CD4-positive, alpha-beta T cell treated with Interleukin-4 for 4 hours (primary cell): Measurements from ENCODE around the gene ARAP2.

Experiments used
- DNase-seq: peaks from one replicate; pipeline ENCODE4 v3.0.0-alpha.2; 2020

The ARAP2 gene

GRCh38 chr4:36255577-36255976 is 11.3 kb upstream of the ARAP2 start:
- peak; percentile 92 for DNase-seq

DNA sequence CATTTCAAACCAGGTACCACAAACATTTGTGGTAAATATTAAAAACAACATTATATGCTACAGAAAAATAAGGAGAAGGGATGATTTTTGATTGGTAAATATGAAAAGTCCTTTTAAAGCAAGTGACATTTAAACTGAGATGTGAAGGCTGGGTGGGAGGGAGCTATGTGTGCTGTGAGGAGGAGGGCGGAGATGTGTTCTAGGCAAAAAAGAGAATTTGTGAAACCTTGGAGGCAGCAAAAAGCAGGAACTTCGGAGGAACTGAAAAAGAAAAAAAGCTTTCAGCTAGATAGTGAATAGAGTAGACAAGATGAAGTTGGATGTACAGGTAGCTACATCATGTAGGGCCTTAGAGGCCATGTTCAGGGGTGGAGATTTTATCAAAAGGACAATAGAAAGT is 10.1 kb upstream of the ARAP2 start:
- DNase-seq: no peak

DNA sequence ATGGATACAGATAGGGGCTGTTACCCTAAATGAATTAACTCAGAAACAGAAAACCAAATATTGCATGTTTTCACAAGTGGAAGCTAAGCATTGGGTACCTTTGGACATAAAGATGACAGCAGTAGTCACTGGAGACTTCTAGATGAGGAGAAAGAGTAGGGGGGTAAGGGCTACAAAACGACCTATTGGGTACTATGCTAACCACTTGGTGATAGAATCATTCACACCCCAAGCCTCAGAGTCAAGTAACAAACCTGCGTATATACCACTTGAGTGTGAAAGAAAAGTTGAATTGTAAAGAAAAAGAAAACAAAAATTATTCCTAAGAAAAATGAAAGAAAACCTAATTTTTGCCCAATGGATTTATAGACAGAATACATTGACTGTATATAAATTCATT is 7.7 kb upstream of the ARAP2 start:
- peak; percentile 29 for DNase-seq

- no peak for DNase-seq
These were observed 5.3 kb upstream of the ARAP2 start for GRCh38 chr4:36249610-36250009.

DNA sequence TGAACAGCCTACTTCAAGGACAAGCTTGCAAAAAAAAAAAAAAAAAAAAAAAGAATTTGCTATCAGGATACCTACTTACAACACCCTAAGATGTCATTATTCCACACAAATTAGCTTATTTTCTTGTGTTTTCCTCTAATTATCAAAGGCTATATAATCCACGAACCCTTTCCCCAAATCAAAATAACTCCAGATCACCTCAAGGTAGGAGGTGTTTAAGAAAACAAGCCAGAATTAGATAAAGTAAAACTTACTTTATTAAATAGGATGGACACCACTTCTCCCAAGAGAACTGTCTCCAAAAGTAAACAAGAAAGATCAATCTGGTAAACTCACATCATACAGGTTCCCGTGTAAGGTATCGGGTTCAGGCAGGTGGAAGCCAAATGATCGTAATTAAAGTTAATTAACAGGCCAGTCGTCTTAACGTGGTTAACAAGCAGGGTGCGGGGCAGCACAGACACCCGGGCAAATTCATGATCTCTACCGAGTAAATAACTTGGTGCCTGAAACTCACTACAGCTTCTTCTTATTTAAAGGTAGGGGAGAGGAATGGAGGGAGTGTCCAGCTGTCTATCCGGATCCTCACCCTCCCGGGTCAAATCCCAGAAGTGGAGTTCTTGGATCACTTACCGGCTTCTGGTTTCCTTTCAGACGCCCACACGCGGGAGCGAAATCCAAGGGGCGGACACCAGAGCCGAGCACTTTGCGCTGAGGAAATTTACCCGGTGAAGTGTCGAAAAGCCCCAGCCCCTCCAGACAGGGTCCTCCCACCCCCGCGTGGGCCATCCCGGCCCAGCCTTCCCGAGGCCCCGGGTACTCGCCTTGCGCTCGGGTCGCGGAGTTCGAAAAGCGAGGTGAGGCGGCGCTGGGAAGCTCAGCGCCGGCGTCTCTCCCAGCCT is 708 bp downstream of the ARAP2 start:
- DNase-seq: peak; percentile 43

GRCh38 chr4:36242629-36243354 is 1.5 kb downstream of the ARAP2 start:
- DNase-seq: no peak

DNA sequence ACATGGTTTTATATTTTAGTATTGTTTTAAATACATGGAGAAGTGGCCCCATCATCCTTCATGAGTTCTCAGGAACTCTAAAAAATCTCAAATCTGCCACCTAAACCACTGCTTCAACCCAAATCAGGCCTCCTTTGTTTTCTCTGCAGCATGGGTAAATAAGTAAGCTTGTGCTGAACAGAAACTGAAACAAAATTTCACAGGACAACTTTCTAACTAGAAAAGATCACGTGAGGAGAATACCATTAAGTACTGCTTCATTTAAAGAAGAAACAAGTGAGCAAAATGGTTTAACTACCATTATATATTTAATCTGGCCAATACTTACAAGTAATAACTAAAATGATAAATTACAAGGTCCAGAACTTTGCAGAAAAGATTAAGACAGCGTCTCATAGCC is 2.5 kb downstream of the ARAP2 start:
- peak; percentile 81 for DNase-seq

DNA sequence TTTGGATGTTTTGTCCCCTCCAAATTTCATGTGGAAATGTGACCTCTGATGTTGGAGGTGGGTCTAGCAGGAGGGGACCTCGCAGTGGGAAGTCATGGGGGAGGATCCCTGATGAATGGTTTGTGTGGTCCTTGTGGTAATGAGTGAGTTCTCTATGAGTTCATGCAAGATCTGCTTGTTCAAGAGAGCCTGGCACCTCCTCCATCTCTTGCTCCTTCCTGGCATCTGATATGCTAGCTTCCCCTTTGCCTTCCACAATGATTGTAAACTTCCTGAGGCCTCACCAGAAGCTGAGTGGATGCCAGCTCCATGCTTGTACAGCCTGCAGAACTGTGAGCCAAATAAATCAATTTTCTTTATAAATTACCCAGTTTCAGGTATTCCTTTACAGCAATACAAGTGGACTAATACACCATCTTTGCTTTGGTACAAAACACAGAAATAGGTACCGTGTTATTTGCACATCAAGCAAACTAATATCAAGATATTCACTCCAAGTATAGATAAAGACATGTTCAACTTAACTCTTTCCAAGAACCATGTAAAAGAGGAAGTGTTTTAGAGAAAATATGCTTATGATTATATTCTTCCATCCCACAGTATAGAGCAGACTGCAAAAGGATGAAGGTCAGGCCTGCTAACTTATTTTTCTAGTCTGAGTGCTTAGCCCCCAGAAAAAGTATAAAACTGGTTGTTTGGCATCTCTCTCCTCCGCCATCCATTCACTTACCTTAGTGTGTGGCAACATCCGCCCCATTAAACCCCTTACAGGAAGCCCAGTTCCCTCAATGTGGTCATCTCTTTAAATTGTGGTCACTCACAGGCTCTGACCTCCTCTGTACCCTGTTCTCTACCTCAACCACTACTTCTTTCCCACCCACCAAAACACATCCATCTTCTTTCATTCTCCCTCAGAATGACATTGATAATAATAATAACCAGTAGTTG is 6.7 kb downstream of the ARAP2 start:
- no peak for DNase-seq

DNA sequence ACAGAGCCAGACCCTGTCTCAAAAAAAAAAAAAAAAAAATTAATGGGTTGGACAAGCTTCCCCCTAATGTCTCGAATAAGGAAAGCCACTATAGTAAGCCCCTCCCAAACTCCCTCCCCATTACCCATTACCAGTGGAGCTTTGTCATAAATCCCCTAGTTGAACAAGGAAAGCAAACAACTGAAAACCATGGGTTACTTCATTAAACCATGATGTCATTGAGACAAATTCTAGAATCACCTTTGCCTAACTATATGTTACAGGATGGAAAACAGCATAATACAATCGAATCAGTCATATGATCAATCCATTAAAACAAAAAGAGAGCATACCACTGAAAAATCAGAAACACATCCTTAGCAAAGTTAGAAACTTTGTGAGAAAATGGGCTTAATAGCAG is 8.2 kb downstream of the ARAP2 start:
- no peak for DNase-seq

GRCh38 chr4:36235306-36235705 is 9.0 kb downstream of the ARAP2 start:
- no peak for DNase-seq

- DNase-seq: no peak
These were observed 10.6 kb downstream of the ARAP2 start for GRCh38 chr4:36233567-36234266.

DNA sequence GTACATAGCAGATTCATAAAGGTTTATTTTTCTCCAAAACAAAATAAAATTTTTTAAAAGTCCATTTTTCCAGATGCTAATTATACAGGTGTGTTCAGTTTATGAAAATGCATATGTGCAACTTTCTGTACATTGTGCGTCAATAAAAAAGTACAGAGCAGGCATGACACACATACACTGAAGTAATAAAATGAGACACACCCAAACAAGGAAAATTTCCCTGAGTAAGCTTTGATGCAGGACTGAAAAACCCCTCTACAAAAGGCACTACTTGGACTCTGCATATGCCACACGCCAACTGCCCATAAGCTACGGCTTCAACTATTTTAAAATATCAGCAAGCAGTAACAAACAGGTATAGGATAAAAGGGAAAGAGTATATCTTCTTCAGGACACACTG is 13.8 kb downstream of the ARAP2 start:
- no peak for DNase-seq

DNA sequence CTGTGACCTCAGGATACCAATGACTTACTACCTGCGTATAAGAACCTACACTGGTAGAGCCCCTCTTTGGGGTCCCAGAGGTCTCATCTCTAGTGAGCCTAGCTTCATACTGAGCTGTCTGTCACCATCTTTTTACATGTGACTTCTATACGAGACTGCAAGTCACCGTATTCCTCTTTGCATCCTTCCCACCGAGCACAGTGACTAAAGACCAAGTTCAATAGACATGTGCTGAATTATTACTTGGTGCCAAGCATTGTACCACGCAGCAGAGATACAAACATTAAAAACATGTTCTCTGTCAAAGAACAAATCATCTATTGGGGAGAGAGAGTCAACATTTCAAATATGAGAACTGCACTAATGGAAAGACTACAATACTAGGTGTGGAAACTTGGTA is 16.4 kb downstream of the ARAP2 start:
- no peak for DNase-seq

DNA sequence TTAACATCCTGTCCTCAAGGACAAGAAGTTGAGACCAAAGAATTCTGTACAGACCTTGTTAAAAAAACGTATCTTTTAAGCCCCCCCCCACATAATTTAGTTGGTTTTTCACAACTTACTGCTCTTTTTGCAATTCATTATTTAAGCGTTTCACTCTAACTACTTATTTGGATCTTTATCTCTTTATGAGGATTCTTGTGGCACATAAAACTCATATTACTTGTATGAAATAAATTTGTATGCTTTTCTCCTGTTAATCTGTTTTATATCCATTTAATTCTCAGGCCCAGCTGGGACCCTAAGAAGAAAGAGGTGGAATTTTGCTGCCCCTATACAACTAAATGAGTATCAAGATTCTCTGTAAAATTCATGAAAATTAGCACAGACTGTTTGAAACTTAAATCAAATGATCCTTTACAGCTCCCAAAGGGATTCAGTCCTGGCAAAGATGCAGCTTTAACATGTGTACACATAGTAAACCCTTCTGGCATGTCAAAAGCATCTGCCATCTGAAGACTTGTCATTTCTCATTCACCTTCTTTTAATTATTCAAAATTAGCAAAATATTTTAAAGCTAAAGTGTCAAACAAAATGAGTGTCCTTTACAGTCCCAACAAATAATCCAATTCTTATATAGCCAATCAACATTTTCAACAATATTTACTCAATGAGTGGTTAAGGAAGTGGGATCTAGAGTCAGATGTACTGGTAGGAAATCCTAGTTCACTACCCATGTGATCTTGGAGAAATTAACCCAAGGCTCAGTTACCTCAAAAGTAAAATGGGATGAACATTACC is 17.7 kb downstream of the ARAP2 start:
- no peak for DNase-seq

DNA sequence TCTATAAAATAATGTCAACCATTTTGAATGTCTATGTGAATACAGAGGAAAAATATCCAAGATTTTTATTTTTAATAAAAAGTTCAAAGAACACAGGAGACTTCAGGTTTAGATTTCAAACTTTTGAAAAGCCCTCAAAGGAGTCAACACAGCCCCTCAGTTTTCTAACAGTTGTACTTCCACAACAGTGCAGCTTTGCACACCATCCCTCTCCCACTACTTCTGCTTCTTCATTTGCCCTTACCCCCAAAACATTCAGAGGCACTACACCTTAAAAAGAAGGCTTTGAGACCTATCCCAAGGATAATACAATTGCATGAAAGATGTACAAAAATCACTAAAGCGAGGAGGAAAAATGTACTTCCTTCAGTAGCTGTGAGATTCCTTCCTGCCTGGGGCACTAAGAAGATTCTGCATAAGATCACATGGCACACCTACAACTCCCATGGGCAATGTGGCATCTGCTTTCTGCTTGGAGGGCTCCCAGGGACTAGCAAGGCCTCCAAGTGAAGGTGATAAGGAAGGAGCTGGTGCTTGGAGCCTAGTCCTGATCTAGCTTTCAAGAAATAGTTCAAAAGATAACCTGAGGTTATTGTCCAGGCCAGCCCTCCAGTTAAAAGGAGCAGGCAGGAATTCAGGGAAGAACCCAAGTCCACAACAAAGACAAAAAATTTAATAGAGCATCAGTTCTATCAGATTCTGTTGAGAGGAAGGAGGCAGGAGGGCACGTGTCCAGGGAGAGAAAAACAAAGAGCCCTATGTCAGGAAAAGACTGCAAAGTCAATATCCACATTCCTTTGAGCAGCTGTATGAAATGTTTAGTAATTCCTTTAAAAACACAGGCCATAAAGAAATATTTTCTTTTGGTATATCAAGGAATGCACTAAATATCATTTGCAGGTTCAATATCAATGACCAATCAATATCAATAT is 19.1 kb downstream of the ARAP2 start:
- DNase-seq: no peak

GRCh38 chr4:36222702-36223101 is 21.6 kb downstream of the ARAP2 start:
- DNase-seq: no peak

DNA sequence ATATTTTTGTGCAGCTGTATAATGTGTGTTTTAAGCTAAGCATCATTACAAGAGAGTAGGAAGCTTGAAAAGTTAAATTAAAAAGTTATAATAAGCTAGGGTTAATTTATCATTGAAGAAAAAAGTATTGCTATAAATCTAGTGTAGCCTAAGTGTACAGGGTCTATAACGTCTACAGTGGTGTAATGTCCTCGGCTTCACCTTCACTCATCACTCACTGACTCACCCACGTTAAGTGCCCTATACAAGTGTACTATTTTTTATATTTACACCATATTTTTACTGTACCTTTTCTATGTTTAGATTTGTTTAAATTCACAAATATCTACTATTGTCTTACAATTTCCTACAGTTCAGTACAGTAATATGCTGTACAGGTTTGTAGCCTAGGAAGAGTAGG is 23.5 kb downstream of the ARAP2 start:
- no peak for DNase-seq

- DNase-seq: no peak
These were observed 26.2 kb downstream of the ARAP2 start for GRCh38 chr4:36218121-36218520.

DNA sequence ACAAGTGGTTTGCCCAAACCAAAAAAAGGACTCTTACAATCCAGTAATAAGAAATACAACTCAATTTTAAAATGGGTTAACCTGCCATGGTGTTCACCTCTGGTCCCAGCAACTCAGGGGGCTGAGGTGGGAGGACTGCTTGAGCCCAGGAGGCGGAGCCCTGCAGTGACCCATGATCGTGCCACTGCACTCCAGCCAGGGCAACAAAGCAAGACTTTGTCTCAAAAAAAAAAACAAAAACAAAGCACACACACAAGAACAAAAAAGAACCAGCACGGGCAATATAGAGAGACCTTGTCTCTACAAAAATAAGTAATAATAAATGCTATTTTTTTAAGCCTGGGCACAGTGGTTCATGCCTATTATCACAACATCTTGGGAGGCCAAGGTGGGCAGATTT is 28.7 kb downstream of the ARAP2 start:
- no peak for DNase-seq

GRCh38 chr4:36214735-36215485 is 29.4 kb downstream of the ARAP2 start:
- no peak for DNase-seq
